DMS153 (cell line): ENCODE measurements around the gene YIPF6.
"Not testable (repeated sequence)": the region's sequence is repeated elsewhere in the genome, so short reads cannot be mapped to it uniquely, and the experiment has no call there.

Experiments
- DNase-seq: peaks from one replicate; lab custom pipeline; 2025; lab: John Stamatoyannopoulos, UW

YIPF6 gene

GRCh38 chrX:68498508-68499379 is at the start of gene YIPF6:
TSS of gene YIPF6 (plus strand) at chrX:68499051. CDS start at chrX:68499067, 16 bp downstream.
- peak; percentile 20 for DNase-seq

- no peak for DNase-seq
Measured at GRCh38 chrX:68451720-68452119, 47.1 kb upstream of the YIPF6 start.

- no peak for DNase-seq
Measured at GRCh38 chrX:68454476-68455150, 44.2 kb upstream of the YIPF6 start.

- no peak for DNase-seq
Measured at GRCh38 chrX:68455151-68455510, 43.7 kb upstream of the YIPF6 start.

GRCh38 chrX:68461093-68461492 is 37.8 kb upstream of the YIPF6 start:
- DNase-seq, result no peak

GRCh38 chrX:68461576-68461975 is 37.3 kb upstream of the YIPF6 start:
- DNase-seq, result no peak

GRCh38 chrX:68462197-68462596 is 36.7 kb upstream of the YIPF6 start:
- no peak for DNase-seq

- DNase-seq, result no peak
Measured at GRCh38 chrX:68462653-68463052, 36.2 kb upstream of the YIPF6 start.

- no peak for DNase-seq
Measured at GRCh38 chrX:68463880-68464279, 35.0 kb upstream of the YIPF6 start.

- DNase-seq, result no peak
Measured at GRCh38 chrX:68464796-68465195, 34.1 kb upstream of the YIPF6 start.

- DNase-seq, result no peak
Measured at GRCh38 chrX:68480969-68481368, 17.9 kb upstream of the YIPF6 start.

GRCh38 chrX:68486198-68486597 is 12.7 kb upstream of the YIPF6 start:
- DNase-seq, result not testable (repeated sequence)

- DNase-seq, result no peak
Measured at GRCh38 chrX:68487254-68487653, 11.6 kb upstream of the YIPF6 start.

- no peak for DNase-seq
Measured at GRCh38 chrX:68487924-68488323, 10.9 kb upstream of the YIPF6 start.

GRCh38 chrX:68488657-68489056 is 10.2 kb upstream of the YIPF6 start:
- no peak for DNase-seq

- no peak for DNase-seq
Measured at GRCh38 chrX:68490644-68491043, 8.2 kb upstream of the YIPF6 start.

- DNase-seq, result no peak
Measured at GRCh38 chrX:68492583-68492982, 6.3 kb upstream of the YIPF6 start.

- not testable (repeated sequence) for DNase-seq
Measured at GRCh38 chrX:68493776-68494175, 5.1 kb upstream of the YIPF6 start.

GRCh38 chrX:68498044-68498507 is 775 bp upstream of the YIPF6 start:
- no peak for DNase-seq

- DNase-seq, result no peak
Measured at GRCh38 chrX:68499543-68500504, 973 bp downstream of the YIPF6 start.

- DNase-seq, result no peak
Measured at GRCh38 chrX:68503836-68504636, 5.2 kb downstream of the YIPF6 start.
